ENCODE measurements around the gene ITLN1. TPM values are rescaled to one million over a fixed set of nuclear protein-coding genes. Genes with fewer than 3 reads are reported as not detected.

Gene ITLN1
- polyA plus RNA-seq, 1 experiment = not detected

DNA sequence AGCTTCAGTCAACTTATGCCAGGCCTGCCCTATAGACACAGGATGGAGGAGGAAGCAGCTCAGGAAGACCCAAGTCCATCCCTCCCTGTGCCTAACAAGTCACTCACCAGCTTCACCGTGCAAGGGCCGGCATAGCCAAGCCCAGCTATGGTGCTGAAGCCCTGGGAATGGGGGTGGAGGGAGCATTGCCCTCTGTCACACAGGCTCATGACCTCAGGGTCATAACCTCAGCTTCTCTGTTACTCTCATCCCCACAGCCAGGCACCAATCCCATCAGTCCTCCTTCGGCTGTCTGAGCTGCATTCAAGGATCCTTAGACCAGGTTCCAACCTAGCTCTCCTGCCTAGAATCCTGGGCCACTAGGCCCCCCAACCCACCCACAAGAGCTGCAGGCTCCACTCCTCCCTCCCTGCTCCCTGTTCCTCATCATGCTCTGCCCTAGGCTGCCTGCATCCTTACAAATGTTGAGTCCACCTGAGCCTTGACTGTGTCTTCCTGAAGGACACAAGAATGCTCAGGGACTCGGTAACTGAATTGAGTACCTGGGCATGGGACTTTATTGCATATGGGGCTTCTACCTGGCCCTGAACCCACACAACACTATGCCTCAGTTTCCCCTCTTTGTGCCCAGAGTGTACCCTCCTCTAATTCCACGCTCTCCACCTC lies 24.0 kb downstream of the ITLN1 start:
- Histone ChIP-seq H3K9me3 (ENCODE audit: control insufficient read depth, insufficient read depth, low read length) (no peaks in the 10 kb centered on the region), H3K27ac (ENCODE audit: low read depth, low read length) (no peak overlapping the region), H3K27me3 (ENCODE audit: control insufficient read depth, insufficient read depth, low read length) (no peaks in the 10 kb centered on the region), H3K4me3 (ENCODE audit: low read depth, low read length) (no peak overlapping the region)
- TF ChIP-seq, protein P1, sequence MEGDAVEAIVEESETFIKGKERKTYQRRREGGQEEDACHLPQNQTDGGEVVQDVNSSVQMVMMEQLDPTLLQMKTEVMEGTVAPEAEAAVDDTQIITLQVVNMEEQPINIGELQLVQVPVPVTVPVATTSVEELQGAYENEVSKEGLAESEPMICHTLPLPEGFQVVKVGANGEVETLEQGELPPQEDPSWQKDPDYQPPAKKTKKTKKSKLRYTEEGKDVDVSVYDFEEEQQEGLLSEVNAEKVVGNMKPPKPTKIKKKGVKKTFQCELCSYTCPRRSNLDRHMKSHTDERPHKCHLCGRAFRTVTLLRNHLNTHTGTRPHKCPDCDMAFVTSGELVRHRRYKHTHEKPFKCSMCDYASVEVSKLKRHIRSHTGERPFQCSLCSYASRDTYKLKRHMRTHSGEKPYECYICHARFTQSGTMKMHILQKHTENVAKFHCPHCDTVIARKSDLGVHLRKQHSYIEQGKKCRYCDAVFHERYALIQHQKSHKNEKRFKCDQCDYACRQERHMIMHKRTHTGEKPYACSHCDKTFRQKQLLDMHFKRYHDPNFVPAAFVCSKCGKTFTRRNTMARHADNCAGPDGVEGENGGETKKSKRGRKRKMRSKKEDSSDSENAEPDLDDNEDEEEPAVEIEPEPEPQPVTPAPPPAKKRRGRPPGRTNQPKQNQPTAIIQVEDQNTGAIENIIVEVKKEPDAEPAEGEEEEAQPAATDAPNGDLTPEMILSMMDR (IDR thresholded peaks at IDR 0.05; ENCODE audit: low read depth, low read length) = no peak
- POLR2A ChIA-PET = no interaction called here
- no peak for DNase-seq (ENCODE audit: low read depth, low spot score)
- CTCF ChIA-PET = no interaction called here

DNA sequence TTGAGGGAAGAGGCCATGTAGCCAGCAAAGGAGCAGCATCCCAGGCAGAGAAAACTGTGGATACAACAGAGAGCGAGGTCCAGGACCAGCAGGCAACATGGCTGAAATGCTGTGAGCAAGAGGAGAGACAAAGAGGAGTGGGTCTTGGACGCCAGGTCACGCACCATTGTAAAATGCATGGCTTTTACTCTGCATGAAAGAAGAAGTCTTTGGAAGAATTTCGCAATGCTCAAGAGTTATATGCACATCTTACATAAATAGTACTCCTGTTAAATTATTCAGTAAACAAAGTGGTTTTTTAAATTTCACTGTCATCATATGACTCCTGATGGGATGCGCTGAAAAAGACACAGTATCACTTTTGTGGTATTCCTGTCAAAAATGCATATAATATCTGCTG lies 25.8 kb downstream of the ITLN1 start:
- H3K27me3 ChIP-seq (ENCODE audit: control insufficient read depth, insufficient read depth, low read length) = no peaks in the 10 kb centered on the region
- no peak for DNase-seq (ENCODE audit: low read depth, low spot score)
- no peaks in the 10 kb centered on the region for H3K9me3 ChIP-seq (ENCODE audit: control insufficient read depth, insufficient read depth, low read length)
- H3K27ac ChIP-seq (ENCODE audit: low read depth, low read length) = no peak overlapping the region
- H3K4me3 ChIP-seq (ENCODE audit: low read depth, low read length) = no peak overlapping the region
- POLR2A ChIA-PET = no interaction called here
- CTCF ChIA-PET = no interaction called here
- TF ChIP-seq, protein P1 (IDR thresholded peaks at IDR 0.05; ENCODE audit: low read depth, low read length) = no peak

DNA sequence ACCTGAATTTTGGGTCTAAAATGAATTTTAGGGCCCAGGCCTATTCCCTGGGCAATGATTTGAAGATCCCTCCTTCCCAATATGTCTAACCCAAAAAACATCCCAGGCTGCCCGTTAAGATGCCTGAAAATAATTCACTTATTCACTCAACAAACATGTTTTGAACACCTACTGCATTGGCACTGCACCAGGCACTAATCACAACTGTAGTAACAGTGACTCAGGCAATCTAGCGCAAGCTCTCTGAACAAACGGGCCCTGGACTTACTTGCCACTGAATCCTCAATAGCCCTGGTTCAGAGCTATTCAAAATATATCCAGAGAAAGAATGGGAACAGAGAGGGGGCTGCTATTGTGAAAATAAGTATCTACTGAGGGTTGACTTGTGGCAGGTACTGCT lies 26.5 kb downstream of the ITLN1 start:
- ChIA-PET POLR2A (no interaction called here), CTCF (no interaction called here)
- DNase-seq (ENCODE audit: low read depth, low spot score) = no peak
- no peaks in the 10 kb centered on the region for H3K9me3 ChIP-seq (ENCODE audit: control insufficient read depth, insufficient read depth, low read length)
- no peak overlapping the region for H3K27ac ChIP-seq (ENCODE audit: low read depth, low read length)
- no peaks in the 10 kb centered on the region for H3K27me3 ChIP-seq (ENCODE audit: control insufficient read depth, insufficient read depth, low read length)
- TF ChIP-seq, protein P1 (IDR thresholded peaks at IDR 0.05; ENCODE audit: low read depth, low read length) = no peak
- no peak overlapping the region for H3K4me3 ChIP-seq (ENCODE audit: low read depth, low read length)

DNA sequence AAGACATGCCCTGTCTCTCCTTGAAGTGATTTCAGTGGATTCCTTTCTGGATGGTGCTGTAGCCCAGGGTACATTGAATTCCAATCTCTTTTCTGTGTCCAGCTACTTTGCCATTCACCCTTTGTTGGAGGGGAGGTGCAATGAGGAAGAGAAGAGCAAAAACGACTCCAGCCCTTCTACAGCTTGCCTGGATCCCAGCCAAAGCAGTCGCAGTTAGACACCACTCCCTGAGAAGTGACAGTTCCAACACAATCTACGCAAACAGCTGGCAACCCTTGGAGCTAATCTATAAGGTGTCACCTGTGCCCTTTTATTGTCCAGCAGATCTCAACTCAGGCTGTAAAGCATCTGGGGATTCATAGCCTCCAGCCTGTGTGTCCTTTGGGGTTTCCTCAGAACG lies 26.9 kb downstream of the ITLN1 start:
- Histone ChIP-seq H3K9me3 (ENCODE audit: control insufficient read depth, insufficient read depth, low read length) (no peaks in the 10 kb centered on the region), H3K4me3 (ENCODE audit: low read depth, low read length) (no peak overlapping the region), H3K27ac (ENCODE audit: low read depth, low read length) (no peak overlapping the region), H3K27me3 (ENCODE audit: control insufficient read depth, insufficient read depth, low read length) (no peaks in the 10 kb centered on the region)
- DNase-seq (ENCODE audit: low read depth, low spot score) = no peak
- CTCF ChIA-PET = no interaction called here
- TF ChIP-seq, protein P1 (IDR thresholded peaks at IDR 0.05; ENCODE audit: low read depth, low read length) = no peak
- POLR2A ChIA-PET = no interaction called here

DNA sequence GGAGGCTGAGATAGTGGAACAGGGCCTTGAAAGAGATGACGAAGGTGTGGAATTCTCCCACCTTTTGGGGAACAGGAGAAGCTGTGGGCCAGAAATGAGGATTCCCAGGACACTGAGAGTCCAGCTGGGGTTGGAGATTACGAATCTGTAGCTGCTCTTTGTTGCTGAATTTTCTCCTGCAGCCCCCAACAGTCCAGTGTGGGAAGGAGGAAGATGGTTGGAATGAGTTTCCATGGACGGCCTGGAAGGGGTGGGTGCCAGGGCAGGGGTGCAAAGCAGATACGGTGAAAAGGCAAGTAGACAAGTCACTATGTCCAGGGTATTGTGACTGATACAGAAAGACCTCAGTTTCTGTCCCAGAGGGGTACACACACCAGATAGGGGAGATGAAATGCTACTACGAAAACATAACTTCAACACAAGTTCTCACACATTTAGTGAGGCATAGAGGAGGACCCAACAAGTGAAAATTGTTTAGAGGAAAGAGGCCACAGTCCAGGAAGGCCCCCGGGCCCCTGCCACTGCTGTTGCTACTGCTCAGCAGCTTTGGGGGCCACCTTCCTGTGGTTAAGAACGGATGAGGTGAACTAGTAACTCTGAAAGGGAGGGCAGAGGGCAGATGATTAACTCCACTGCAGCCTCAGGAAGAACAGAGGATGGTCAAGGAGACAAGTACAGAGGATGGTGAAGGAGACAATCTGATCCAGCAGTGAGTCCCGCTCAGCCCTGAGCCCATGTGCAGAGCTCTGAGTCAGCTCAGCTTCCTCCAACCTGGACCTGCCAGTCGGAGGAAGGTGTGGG lies 29.6 kb downstream of the ITLN1 start:
- CTCF ChIA-PET = interaction anchor here (0.7 kb wide), 1 partner anchor 135 kb away, joined by 4 read pairs; no protein-coding TSS in a partner anchor

More for the DNA sequence above, 29.6 kb downstream of the ITLN1 start:
- H3K27ac ChIP-seq (ENCODE audit: low read depth, low read length) = no peak overlapping the region
- no peak overlapping the region for H3K4me3 ChIP-seq (ENCODE audit: low read depth, low read length)
- H3K27me3 ChIP-seq (ENCODE audit: control insufficient read depth, insufficient read depth, low read length) = no peaks in the 10 kb centered on the region
- TF ChIP-seq, protein P1 (IDR thresholded peaks at IDR 0.05; ENCODE audit: low read depth, low read length) = no peak
- no peak for DNase-seq (ENCODE audit: low read depth, low spot score)
- POLR2A ChIA-PET = no interaction called here
- no peaks in the 10 kb centered on the region for H3K9me3 ChIP-seq (ENCODE audit: control insufficient read depth, insufficient read depth, low read length)
